A549 (cell line): Measurements from ENCODE around the gene DLX1. TPM values are rescaled to one million over a fixed set of nuclear protein-coding genes. Genes with fewer than 3 reads are reported as not detected.

Experiments used
- ATAC-seq, 2 experiments: fragments of 200-7000 bp in 1 of 2; fragments of >200 bp in 1 of 2; cut with Nextera tagmentation in 1 of 2; cut with Tn5 transposase in 1 of 2; 3 replicates each; pipeline versions ENCODE4 v1.8.0 to v1.9.1; 2018 to 2020; ENCODE audit warnings: mild to moderate bottlenecking in 1 of 2, moderate library complexity in 1 of 2
- CTCF ChIA-PET: fragments of 300-600 bp; sonication (Branson Sonifier 250); formaldehyde crosslinking; extraction: SDS; loops from one replicate; lab custom pipeline; 2021; ENCODE audit warnings: antibody characterized with exemption, inconsistent platforms; lab: Yijun Ruan, JAX
- POLR2A ChIA-PET: fragments of 350-600 bp; formaldehyde crosslinking; extraction: SDS; loops from one replicate; lab custom pipeline; 2021; ENCODE audit warnings: antibody characterized with exemption, inconsistent platforms; lab: Yijun Ruan, JAX
- DNase-seq, 2 experiments: peaks; one replicate each; pipeline versions ENCODE4 v3.0.0 to v3.0.0-alpha.2; 2011 to 2016; ENCODE audit warnings: low read depth in 1 of 2, low spot score in 1 of 2
- FAIRE-seq: peaks from 2 replicates; lab custom pipeline; 2011; peaks lifted over from hg19 to GRCh38; lab: Jason Lieb, UNC
- H3K27ac ChIP-seq, 2 experiments: fragments of >200 bp; sonication (Bioruptor Twin); formaldehyde crosslinking; 3 replicates each; pipeline ENCODE4 v1.5.1; 2016 to 2017
- H3K4me1 ChIP-seq: fragments of >200 bp; sonication (Bioruptor Twin); formaldehyde crosslinking; 3 replicates; pipeline ENCODE4 v1.6.1; 2016
- H3K4me2 ChIP-seq: fragments of >200 bp; sonication (Bioruptor Twin); formaldehyde crosslinking; 3 replicates; pipeline ENCODE4 v1.6.1; 2016
- H3K4me3 ChIP-seq: fragments of >200 bp; sonication (Bioruptor Twin); formaldehyde crosslinking; 3 replicates; pipeline ENCODE4 v1.5.1; 2016
- H3K9me3 ChIP-seq: fragments of >200 bp; sonication (Bioruptor Twin); formaldehyde crosslinking; 3 replicates; pipeline ENCODE4 v1.6.1; 2016
- BCL3 ChIP-seq: fragments of >200 bp; sonication (Bioruptor Twin); formaldehyde crosslinking; IDR thresholded peaks from 3 replicates; pipeline ENCODE4 v1.6.1; 2016
- CHD2 ChIP-seq: fragments of 150-350 bp; IDR thresholded peaks from 2 replicates; pipeline ENCODE4 v1.6.1; 2014; ENCODE audit warnings: low read length; ENCODE audit not compliant: partially characterized antibody
- CTCF ChIP-seq: fragments of >200 bp; sonication (Bioruptor Twin); formaldehyde crosslinking; IDR thresholded peaks from 3 replicates; pipeline ENCODE4 v1.5.1; 2016
- EHMT2 ChIP-seq: fragments of 200-600 bp; sonication (generic); IDR thresholded peaks from 2 replicates; pipeline ENCODE4 v1.6.1; 2016; ENCODE audit warnings: antibody characterized with exemption, low read depth, mild to moderate bottlenecking, moderate library complexity
- FOSL2 ChIP-seq, 2 experiments: fragments of 450-650 bp in 1 of 2; fragments of >200 bp in 1 of 2; sonication (Bioruptor Twin) in 1 of 2; formaldehyde crosslinking; IDR thresholded peaks; 2 replicates each; pipeline versions ENCODE4 v1.5.0 to v1.6.1; 2016 to 2020; ENCODE audit warnings: mild to moderate bottlenecking in 1 of 2, moderate library complexity in 1 of 2
- FOXS1 ChIP-seq: fragments of 250-450 bp; sonication (Bioruptor Pico); IDR thresholded peaks from 2 replicates; pipeline ENCODE4 v1.5.0; 2020; ENCODE audit warnings: mild to moderate bottlenecking, moderate library complexity
- HES2 ChIP-seq: fragments of >200 bp; sonication (Bioruptor Twin); formaldehyde crosslinking; IDR thresholded peaks from 2 replicates; pipeline ENCODE4 v1.6.1; 2016
- JUN ChIP-seq, 2 experiments: fragments of >200 bp; sonication (Bioruptor Twin); formaldehyde crosslinking; IDR thresholded peaks; 2 replicates in 1 of 2; 3 replicates in 1 of 2; pipeline ENCODE4 v1.6.1; 2016 to 2017
- KDM5A ChIP-seq: fragments of 200-600 bp; sonication (generic); IDR thresholded peaks from 2 replicates; pipeline ENCODE4 v1.6.1; 2016; ENCODE audit warnings: antibody characterized with exemption, mild to moderate bottlenecking
- MAZ ChIP-seq: fragments of 150-350 bp; IDR thresholded peaks from 2 replicates; pipeline ENCODE4 v1.6.1; 2014; ENCODE audit warnings: antibody characterized with exemption, low read depth, low read length, borderline replicate concordance
- MYC ChIP-seq: IDR thresholded peaks from 2 replicates; pipeline ENCODE4 v1.6.1; 2012; ENCODE audit warnings: mild to moderate bottlenecking, inconsistent platforms, low read length, improper control_type of control experiment, borderline replicate concordance
- PBX3 ChIP-seq: IDR thresholded peaks from 2 replicates; pipeline ENCODE4 v1.6.1; 2012
- PHF8 ChIP-seq: fragments of 200-600 bp; sonication (generic); IDR thresholded peaks from 2 replicates; pipeline ENCODE4 v1.6.1; 2016; ENCODE audit warnings: low read depth, mild to moderate bottlenecking, antibody characterized with exemption, moderate library complexity, borderline replicate concordance
- RARB ChIP-seq: fragments of 250-450 bp; sonication (Bioruptor Pico); IDR thresholded peaks from 2 replicates; pipeline ENCODE4 v1.8.0; 2021; ENCODE audit warnings: mild to moderate bottlenecking, moderate library complexity
- RCOR1 ChIP-seq: fragments of 150-350 bp; IDR thresholded peaks from 2 replicates; pipeline ENCODE4 v1.6.1; 2014; ENCODE audit warnings: antibody characterized with exemption, low read length, low read depth
- RFX5 ChIP-seq: fragments of 450-650 bp; IDR thresholded peaks from 2 replicates; pipeline ENCODE4 v1.7.1; 2014; ENCODE audit warnings: antibody characterized with exemption, mild to moderate bottlenecking, moderate library complexity
- TP53 ChIP-seq: fragments of 250-450 bp; sonication (Bioruptor Pico); IDR thresholded peaks from 2 replicates; pipeline ENCODE4 v1.5.0; 2021; ENCODE audit warnings: mild to moderate bottlenecking, moderate library complexity
- ZSCAN20 ChIP-seq: fragments of 250-450 bp; sonication (Bioruptor Pico); IDR thresholded peaks from 2 replicates; pipeline ENCODE4 v1.8.0; 2022; ENCODE audit warnings: mild to moderate bottlenecking, moderate library complexity
- WGBS: methylation state at CpG from one replicate; pipeline ENCODE4 v1.1.6; 2017; ENCODE audit errors: missing lambda C conversion rate; 5-methylcytosine and 5-hydroxymethylcytosine counted together
- polyA plus RNA-seq, 4 experiments: library from polyadenylated mRNA; depleted of rRNA in 3 of 4; stranded (reverse); fragments of >200 nt; fragmentation: RNase III in 1 of 4; extraction: RNeasy Plus Mini Kit Qiagen cat#74134 plus additional on column Dnase treatment in 1 of 4; gene quantifications; 2 replicates in 3 of 4; 3 replicates in 1 of 4; pipeline ENCODE4 v1.2.3, GENCODE V29; 2011 to 2017
- TF ChIP-seq, protein P1 (sequence below): fragments of 450-650 bp; IDR thresholded peaks from 2 replicates; pipeline ENCODE4 v1.6.1; 2014; ENCODE audit warnings: antibody characterized with exemption

DLX1 gene
- polyA plus RNA-seq, 2 of the 4 experiments (the other 2 are of a cell fraction) = 1.1 to 2.5 TPM

GRCh38 chr2:172072706-172073105 lies 12.6 kb upstream of the DLX1 start:
- no peak for FAIRE-seq
- no peak for TF ChIP-seq TP53 (CRISPR knock-in tag)
- TF ChIP-seq ZSCAN20 = no peak
- no peak for TF ChIP-seq KDM5A
- TF ChIP-seq, protein P1, sequence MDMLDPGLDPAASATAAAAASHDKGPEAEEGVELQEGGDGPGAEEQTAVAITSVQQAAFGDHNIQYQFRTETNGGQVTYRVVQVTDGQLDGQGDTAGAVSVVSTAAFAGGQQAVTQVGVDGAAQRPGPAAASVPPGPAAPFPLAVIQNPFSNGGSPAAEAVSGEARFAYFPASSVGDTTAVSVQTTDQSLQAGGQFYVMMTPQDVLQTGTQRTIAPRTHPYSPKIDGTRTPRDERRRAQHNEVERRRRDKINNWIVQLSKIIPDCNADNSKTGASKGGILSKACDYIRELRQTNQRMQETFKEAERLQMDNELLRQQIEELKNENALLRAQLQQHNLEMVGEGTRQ = no peak
- TF ChIP-seq CHD2 = no peak
- no peak for TF ChIP-seq MYC
- TF ChIP-seq RCOR1 = no peak
- no peak for TF ChIP-seq MAZ
- TF ChIP-seq, all 56 proteins: peak for 0
- Histone ChIP-seq H3K4me1 (no peaks in the 10 kb centered on the region), H3K27ac (no peak overlapping the region), H3K9me3 (no peaks in the 10 kb centered on the region), H3K4me2 (no peak overlapping the region), H3K4me3 (no peak overlapping the region)
- 96% methylated on average over 2 of the region's 2 CpGs for WGBS
- no peak for ATAC-seq
- CTCF ChIA-PET = interaction anchor here (1.1 kb wide), 1 partner anchor 10 kb away, joined by 3 read pairs; no protein-coding TSS in a partner anchor
- no peak for DNase-seq
- POLR2A ChIA-PET = interaction anchor here (1.2 kb wide), 1 partner anchor 12 kb away, joined by 4 read pairs; no protein-coding TSS in a partner anchor

- TF ChIP-seq RFX5 (no peak), CTCF (no peak), PBX3 (no peak), MYC (no peak), CHD2 (no peak), BCL3 (no peak), ZSCAN20 (no peak), PHF8 (no peak), HES2 (no peak), FOSL2 (IDR thresholded peaks at IDR 0.05) (no peak), FOSL2 (CRISPR knock-in tag; IDR thresholded peaks at IDR 0.05) (no peak), FOXS1 (no peak), JUN (IDR thresholded peaks at IDR 0.05) (no peak), RARB (CRISPR knock-in tag) (no peak), EHMT2 (no peak)
- Histone ChIP-seq H3K9me3 (no peaks in the 10 kb centered on the region), H3K27ac (no peak overlapping the region), H3K4me1 (no peaks in the 10 kb centered on the region), H3K4me3 (no peak overlapping the region), H3K4me2 (no peak overlapping the region)
- 75% methylated on average over 4 of the region's 4 CpGs for WGBS
- no peak for DNase-seq
- ChIA-PET CTCF (interaction anchor here (0.6 kb wide), 1 partner anchor 279 kb away, joined by 3 read pairs; no protein-coding TSS in a partner anchor), POLR2A (interaction anchor here (1.2 kb wide), 1 partner anchor 11 kb away, joined by 4 read pairs; no protein-coding TSS in a partner anchor)
- FAIRE-seq = no peak
- ATAC-seq = no peak
Measured at GRCh38 chr2:172073518-172073917, 11.8 kb upstream of the DLX1 start.
